ENCODE results near the gene RABGAP1. TPM values are rescaled to one million over a fixed set of nuclear protein-coding genes. Genes with fewer than 3 reads are reported as not detected.

RABGAP1 gene
- total RNA-seq, 1 donor from 2014 or later, result 31.9 TPM

- no peak for FAIRE-seq
- peaks cover 19% of the 10 kb centered on the region for H3K36me3 ChIP-seq (ENCODE audit: control insufficient read depth, insufficient read depth, low read length)
- TF ChIP-seq CTCF (IDR thresholded peaks at IDR 0.05; ENCODE audit: insufficient read depth, low read length, severe bottlenecking), result no peak
- no peak overlapping the region for H3K4me3 ChIP-seq (ENCODE audit: low read depth, low read length)
- no peaks in the 10 kb centered on the region for H3K27me3 ChIP-seq (ENCODE audit: control insufficient read depth, insufficient read depth, low read length)
- no peak for DNase-seq (ENCODE audit: low read depth)
Observed at GRCh38 chr9:123104807-123105206, 164.0 kb downstream of the RABGAP1 start.

- TF ChIP-seq CTCF (IDR thresholded peaks at IDR 0.05; ENCODE audit: insufficient read depth, low read length, severe bottlenecking), result no peak
- no peak overlapping the region for H3K4me3 ChIP-seq (ENCODE audit: low read depth, low read length)
- DNase-seq (ENCODE audit: low read depth) (no peak), FAIRE-seq (no peak)
- H3K36me3 ChIP-seq (ENCODE audit: control insufficient read depth, insufficient read depth, low read length), result peaks cover 19% of the 10 kb centered on the region
- H3K27me3 ChIP-seq (ENCODE audit: control insufficient read depth, insufficient read depth, low read length), result no peaks in the 10 kb centered on the region
Observed at GRCh38 chr9:123105490-123105889, 164.7 kb downstream of the RABGAP1 start.

GRCh38 chr9:123107639-123108285 is 166.9 kb downstream of the RABGAP1 start:
- no peak for TF ChIP-seq CTCF (IDR thresholded peaks at IDR 0.05; ENCODE audit: insufficient read depth, low read length, severe bottlenecking)
- DNase-seq (ENCODE audit: low read depth) (no peak), FAIRE-seq (no peak)
- peaks cover 19% of the 10 kb centered on the region for H3K36me3 ChIP-seq (ENCODE audit: control insufficient read depth, insufficient read depth, low read length)
- no peaks in the 10 kb centered on the region for H3K27me3 ChIP-seq (ENCODE audit: control insufficient read depth, insufficient read depth, low read length)
- no peak overlapping the region for H3K4me3 ChIP-seq (ENCODE audit: low read depth, low read length)

- no peak overlapping the region for H3K4me3 ChIP-seq (ENCODE audit: low read depth, low read length)
- DNase-seq (ENCODE audit: low read depth) (no peak), FAIRE-seq (no peak)
- no peak for TF ChIP-seq CTCF (IDR thresholded peaks at IDR 0.05; ENCODE audit: insufficient read depth, low read length, severe bottlenecking)
- no peaks in the 10 kb centered on the region for H3K27me3 ChIP-seq (ENCODE audit: control insufficient read depth, insufficient read depth, low read length)
- H3K36me3 ChIP-seq (ENCODE audit: control insufficient read depth, insufficient read depth, low read length), result peaks cover 14% of the 10 kb centered on the region
Observed at GRCh38 chr9:123108976-123109375, 168.2 kb downstream of the RABGAP1 start.

- TF ChIP-seq CTCF (IDR thresholded peaks at IDR 0.05; ENCODE audit: insufficient read depth, low read length, severe bottlenecking), result no peak
- Histone ChIP-seq H3K4me3 (ENCODE audit: low read depth, low read length) (no peak overlapping the region), H3K27me3 (ENCODE audit: control insufficient read depth, insufficient read depth, low read length) (no peaks in the 10 kb centered on the region), H3K36me3 (ENCODE audit: control insufficient read depth, insufficient read depth, low read length) (peaks cover 12% of the 10 kb centered on the region)
- DNase-seq (ENCODE audit: low read depth), result no peak
- FAIRE-seq, result no peak
Observed at GRCh38 chr9:123109540-123110279, 168.9 kb downstream of the RABGAP1 start.
